Natural killer cell (primary cell): ENCODE results near the gene CHD2. TPM values are rescaled to one million over a fixed set of nuclear protein-coding genes. Genes with fewer than 3 reads are reported as not detected.

Source experiments
- ATAC-seq, 3 donors: fragments of 150-1000 bp in 2 of 3; fragments of 200-7000 bp in 1 of 3; cut with Tn5 transposase; 1 replicate in 1 of 3; 2 replicates in 2 of 3; pipeline ENCODE4 v1.10.0; 2021; ENCODE audit warnings: mild to moderate bottlenecking in 2 of 3, moderate library complexity in 2 of 3
- DNase-seq, 2 donors: peaks; one replicate each; pipeline versions ENCODE4 v3.0.0 to v3.0.0-alpha.2; 2013 to 2021; ENCODE audit warnings: mixed read lengths in 1 of 2
- H3K27ac ChIP-seq: one replicate; pipeline ENCODE4 v1.5.1; 2013; ENCODE audit warnings: mild to moderate bottlenecking, low read length
- H3K27me3 ChIP-seq: one replicate; pipeline ENCODE4 v1.6.1; 2013; ENCODE audit warnings: low read length; ENCODE audit not compliant: control insufficient read depth, insufficient read depth
- H3K36me3 ChIP-seq: one replicate; pipeline ENCODE4 v1.6.1; 2013; ENCODE audit warnings: low read length; ENCODE audit not compliant: control insufficient read depth, insufficient read depth
- H3K4me1 ChIP-seq: one replicate; pipeline ENCODE4 v1.6.1; 2013; ENCODE audit warnings: low read length; ENCODE audit not compliant: control insufficient read depth, insufficient read depth
- H3K4me3 ChIP-seq: one replicate; pipeline ENCODE4 v1.5.1; 2013; ENCODE audit warnings: low read length
- H3K9me3 ChIP-seq: one replicate; pipeline ENCODE4 v1.6.1; 2013; ENCODE audit warnings: low read length; ENCODE audit not compliant: control insufficient read depth, insufficient read depth
- H3K27ac Mint-ChIP-seq, 2 donors: one replicate each; pipeline ENCODE4 v1.8.0; 2022; ENCODE audit warnings: mild to moderate bottlenecking in 2 of 2, mixed read lengths in 2 of 2, moderate library complexity in 1 of 2
- H3K27me3 Mint-ChIP-seq, 2 donors: one replicate each; pipeline ENCODE4 v1.8.0; 2022; ENCODE audit warnings: low read depth in 2 of 2, mixed read lengths in 2 of 2
- H3K36me3 Mint-ChIP-seq: one replicate; pipeline ENCODE4 v1.8.0; 2022; ENCODE audit warnings: mixed read lengths
- H3K4me1 Mint-ChIP-seq, 2 donors: one replicate each; pipeline ENCODE4 v1.8.0; 2022; ENCODE audit warnings: mixed read lengths in 2 of 2
- H3K4me3 Mint-ChIP-seq: one replicate; pipeline ENCODE4 v1.8.0; 2022; ENCODE audit warnings: mild to moderate bottlenecking, moderate library complexity, mixed read lengths
- H3K9me3 Mint-ChIP-seq, 2 donors: one replicate each; pipeline ENCODE4 v1.8.0; 2022; ENCODE audit warnings: mixed read lengths in 2 of 2
- CTCF ChIP-seq: fragments of 200-600 bp; IDR thresholded peaks from one replicate; pipeline ENCODE4 v1.8.0; 2022; ENCODE audit warnings: antibody characterized with exemption
- WGBS: methylation state at CpG from one replicate; pipeline ENCODE4 v1.1.7; 2013; ENCODE audit warnings: missing lambda C conversion rate; ENCODE audit not compliant: insufficient coverage; 5-methylcytosine and 5-hydroxymethylcytosine counted together
- intact Hi-C: fragments of 100-400 bp; cut with micrococcal nuclease; formaldehyde crosslinking; loops from one replicate; pipeline ENCODE4 v1.14.2; 2022
- total RNA-seq, 4 donors: library from RNA; stranded (reverse); fragments of 120-200 nt in 1 of 4; gene quantifications; one replicate each; pipeline versions ENCODE4 v1.2.3 to v1.2.4, GENCODE V29; 2013 to 2022

Gene CHD2
- total RNA-seq, 3 donors from 2014 or later (not counting 1 experiment from before 2014, with no cell fraction given), result 418 to 449 (median 441) TPM

GRCh38 chr15:93051236-93052089 lies 151.3 kb downstream of the CHD2 start:
- Histone ChIP-seq H3K9me3 (peaks cover 2% of the 10 kb centered on the region), H3K4me3 (no peak overlapping the region), H3K4me1 (peaks cover 57% of the 10 kb centered on the region), H3K27ac (no peak overlapping the region), H3K27me3 (no peaks in the 10 kb centered on the region), H3K36me3 (no peaks in the 10 kb centered on the region)
- Mint-ChIP-seq H3K4me1 (peaks cover 35 to 40% of the 10 kb centered on the region in 2 donors), H3K27me3 (peaks cover 0 to 9% of the 10 kb centered on the region in 2 donors), H3K36me3 (no peaks in the 10 kb centered on the region), H3K4me3 (no peak overlapping the region), H3K27ac (no peak overlapping the region), H3K9me3 (peaks cover under 1% of the 10 kb centered on the region in 2 donors)
- intact Hi-C loops, result no loop called here
- no peak for ATAC-seq
- DNase-seq, result no peak
- no peak for TF ChIP-seq CTCF
- 93% methylated on average over 32 of the region's 32 CpGs for WGBS

- H3K27me3 ChIP-seq, result no peaks in the 10 kb centered on the region
- intact Hi-C loops, result no loop called here
- Mint-ChIP-seq H3K27ac (no peak overlapping the region), H3K27me3 (peaks cover 0 to 9% of the 10 kb centered on the region in 2 donors), H3K36me3 (no peaks in the 10 kb centered on the region), H3K9me3 (no peaks in the 10 kb centered on the region), H3K4me3 (no peak overlapping the region), H3K4me1 (peaks cover 31 to 34% of the 10 kb centered on the region in 2 donors)
- WGBS, result 83% methylated on average over 39 of the region's 39 CpGs
- no peak overlapping the region for H3K4me3 ChIP-seq
- DNase-seq (peak in 1 of 2 donors; percentile 50), ATAC-seq (no peak)
- TF ChIP-seq CTCF, result no peak
- peaks cover 48% of the 10 kb centered on the region for H3K4me1 ChIP-seq
- no peaks in the 10 kb centered on the region for H3K36me3 ChIP-seq
- no peaks in the 10 kb centered on the region for H3K9me3 ChIP-seq
- H3K27ac ChIP-seq, result no peak overlapping the region
These were observed 152.2 kb downstream of the CHD2 start for GRCh38 chr15:93052090-93052879.

GRCh38 chr15:93055211-93055610 lies 155.1 kb downstream of the CHD2 start:
- H3K27me3 ChIP-seq, result no peaks in the 10 kb centered on the region
- H3K9me3 Mint-ChIP-seq, result no peaks in the 10 kb centered on the region
- WGBS, result 95% methylated on average over 11 of the region's 11 CpGs

More at GRCh38 chr15:93055211-93055610, 155.1 kb downstream of the CHD2 start:
- Mint-ChIP-seq H3K4me1 (peaks cover 4 to 6% of the 10 kb centered on the region in 2 donors), H3K4me3 (no peak overlapping the region), H3K36me3 (no peaks in the 10 kb centered on the region), H3K27me3 (peaks cover 3 to 9% of the 10 kb centered on the region in 2 donors), H3K27ac (no peak overlapping the region)
- Histone ChIP-seq H3K4me1 (peaks cover 19% of the 10 kb centered on the region), H3K27ac (no peak overlapping the region), H3K4me3 (no peak overlapping the region), H3K9me3 (no peaks in the 10 kb centered on the region), H3K36me3 (no peaks in the 10 kb centered on the region)
- DNase-seq (no peak), ATAC-seq (no peak)
- no peak for TF ChIP-seq CTCF
- intact Hi-C loops, result no loop called here
